Activated CD8-positive, alpha-beta T cell treated with anti-CD3 and anti-CD28 coated beads, Interleukin-2, amount 10 ng/mL, durations not matched to agents 7 days and 5 days (primary cell): ENCODE measurements around the gene TGM5. TPM values are rescaled to one million over a fixed set of nuclear protein-coding genes. Genes with fewer than 3 reads are reported as not detected.
"Not testable (repeated sequence)": the region's sequence is repeated elsewhere in the genome, so short reads cannot be mapped to it uniquely, and the experiment has no call there.

Source experiments
- ATAC-seq: fragments of 150-1000 bp; cut with Tn5 transposase; one replicate; pipeline ENCODE4 v1.10.0; 2021; ENCODE audit warnings: moderate library complexity
- CTCF ChIA-PET: fragments of 350-600 bp; sonication (Branson Sonifier 250); formaldehyde crosslinking; loops from one replicate; lab custom pipeline; 2021; ENCODE audit warnings: antibody characterized with exemption; lab: Charles Lee
- POLR2A ChIA-PET: fragments of 350-600 bp; sonication (Branson Sonifier 250); formaldehyde crosslinking; loops from one replicate; lab custom pipeline; 2021; ENCODE audit warnings: antibody characterized with exemption; lab: Charles Lee
- DNase-seq: peaks from one replicate; pipeline ENCODE4 v3.0.0-alpha.2; 2020
- H3K27ac Mint-ChIP-seq: one replicate; pipeline ENCODE4 v1.8.0; 2021; ENCODE audit warnings: mild to moderate bottlenecking, mixed read lengths
- H3K27me3 Mint-ChIP-seq: one replicate; pipeline ENCODE4 v1.8.0; 2021; ENCODE audit warnings: low read depth, mixed read lengths
- H3K36me3 Mint-ChIP-seq: one replicate; pipeline ENCODE4 v1.8.0; 2021; ENCODE audit warnings: low read depth, mixed read lengths
- H3K4me1 Mint-ChIP-seq: one replicate; pipeline ENCODE4 v1.8.0; 2021; ENCODE audit warnings: low read depth, mixed read lengths
- H3K4me3 Mint-ChIP-seq: one replicate; pipeline ENCODE4 v1.8.0; 2021; ENCODE audit warnings: mild to moderate bottlenecking, mixed read lengths
- H3K9me3 Mint-ChIP-seq: one replicate; pipeline ENCODE4 v1.8.0; 2022; ENCODE audit warnings: mixed read lengths; ENCODE audit not compliant: insufficient read depth
- total RNA-seq, 2 experiments: library from RNA; stranded (reverse); gene quantifications; one replicate each; pipeline ENCODE4 v1.2.3, GENCODE V29; 2021

Gene TGM5, protein sequence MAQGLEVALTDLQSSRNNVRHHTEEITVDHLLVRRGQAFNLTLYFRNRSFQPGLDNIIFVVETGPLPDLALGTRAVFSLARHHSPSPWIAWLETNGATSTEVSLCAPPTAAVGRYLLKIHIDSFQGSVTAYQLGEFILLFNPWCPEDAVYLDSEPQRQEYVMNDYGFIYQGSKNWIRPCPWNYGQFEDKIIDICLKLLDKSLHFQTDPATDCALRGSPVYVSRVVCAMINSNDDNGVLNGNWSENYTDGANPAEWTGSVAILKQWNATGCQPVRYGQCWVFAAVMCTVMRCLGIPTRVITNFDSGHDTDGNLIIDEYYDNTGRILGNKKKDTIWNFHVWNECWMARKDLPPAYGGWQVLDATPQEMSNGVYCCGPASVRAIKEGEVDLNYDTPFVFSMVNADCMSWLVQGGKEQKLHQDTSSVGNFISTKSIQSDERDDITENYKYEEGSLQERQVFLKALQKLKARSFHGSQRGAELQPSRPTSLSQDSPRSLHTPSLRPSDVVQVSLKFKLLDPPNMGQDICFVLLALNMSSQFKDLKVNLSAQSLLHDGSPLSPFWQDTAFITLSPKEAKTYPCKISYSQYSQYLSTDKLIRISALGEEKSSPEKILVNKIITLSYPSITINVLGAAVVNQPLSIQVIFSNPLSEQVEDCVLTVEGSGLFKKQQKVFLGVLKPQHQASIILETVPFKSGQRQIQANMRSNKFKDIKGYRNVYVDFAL
- total RNA-seq: under 1 TPM; 0.31 to 0.37 TPM

DNA sequence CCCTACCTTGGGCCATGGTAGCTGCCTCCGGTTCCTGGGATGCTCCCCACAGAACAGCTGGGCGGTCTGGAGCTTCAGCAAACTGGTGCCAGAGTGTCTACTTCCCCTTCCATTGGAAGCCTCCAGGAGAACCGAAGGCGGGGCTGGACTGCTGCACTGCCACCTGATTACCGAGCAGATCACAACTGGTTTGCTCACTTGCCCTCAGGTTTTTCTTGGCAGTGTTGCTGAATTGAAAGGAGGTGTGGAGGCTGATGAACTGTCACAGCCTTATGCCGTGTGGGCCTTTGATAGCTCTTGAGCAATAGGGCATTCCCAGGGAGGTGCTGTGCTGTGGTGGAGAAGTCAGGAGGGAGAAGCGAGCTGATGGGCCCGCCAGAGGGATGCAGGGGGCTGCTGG, at the start of gene TGM5:
Gene TGM5, minus strand, starts transcription at position 95 of the 400 bp plus-strand sequence. Its CDS starts 79 bp downstream, at position 16.
- Mint-ChIP-seq H3K4me3 (no peak within 1 kb of the TSS), H3K4me1 (peaks cover 21% of the 10 kb centered on the region), H3K27me3 (peaks cover 36% of the 10 kb centered on the region), H3K9me3 (peaks cover 2% of the 10 kb centered on the region), H3K27ac (no peak within 1 kb of the TSS), H3K36me3 (peaks cover under 1% of the 10 kb centered on the region)
- no peak for ATAC-seq
- CTCF ChIA-PET: interaction anchor here (1.0 to 7.0 kb wide), 7 partner anchors 16 to 63 kb away, joined by 3 to 155 read pairs (median 15); no protein-coding TSS in a partner anchor
- DNase-seq: no peak
- POLR2A ChIA-PET: no interaction called here

DNA sequence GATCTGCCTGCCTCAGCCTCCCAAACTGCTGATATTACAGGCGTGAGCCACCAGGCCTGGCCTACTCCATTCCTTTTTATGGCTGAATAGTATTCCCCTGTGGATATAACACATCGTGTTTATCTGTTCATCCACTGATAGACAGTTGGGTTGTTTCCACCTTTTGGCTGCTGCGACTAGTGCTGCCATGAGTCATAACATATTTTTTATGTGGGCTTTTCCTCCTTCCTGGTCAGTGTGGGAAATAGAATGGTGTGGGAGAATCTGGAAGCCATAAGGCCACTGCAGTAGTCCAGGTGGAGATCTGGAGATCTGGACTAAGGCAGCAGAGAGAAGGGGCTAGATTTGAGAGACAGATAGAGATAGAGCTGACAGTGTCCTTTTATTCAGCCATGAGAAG, 47.4 kb upstream of the TGM5 start:
- Mint-ChIP-seq H3K27ac (no peak overlapping the region), H3K36me3 (no peaks in the 10 kb centered on the region), H3K4me1 (no peaks in the 10 kb centered on the region), H3K9me3 (no peaks in the 10 kb centered on the region), H3K4me3 (no peak overlapping the region), H3K27me3 (peaks cover 39% of the 10 kb centered on the region)
- ChIA-PET POLR2A (no interaction called here), CTCF (interaction anchor here (0.6 kb wide), 1 partner anchor 29 kb away, joined by 3 read pairs; no protein-coding TSS in a partner anchor)
- DNase-seq: no peak
- ATAC-seq: no peak

DNA sequence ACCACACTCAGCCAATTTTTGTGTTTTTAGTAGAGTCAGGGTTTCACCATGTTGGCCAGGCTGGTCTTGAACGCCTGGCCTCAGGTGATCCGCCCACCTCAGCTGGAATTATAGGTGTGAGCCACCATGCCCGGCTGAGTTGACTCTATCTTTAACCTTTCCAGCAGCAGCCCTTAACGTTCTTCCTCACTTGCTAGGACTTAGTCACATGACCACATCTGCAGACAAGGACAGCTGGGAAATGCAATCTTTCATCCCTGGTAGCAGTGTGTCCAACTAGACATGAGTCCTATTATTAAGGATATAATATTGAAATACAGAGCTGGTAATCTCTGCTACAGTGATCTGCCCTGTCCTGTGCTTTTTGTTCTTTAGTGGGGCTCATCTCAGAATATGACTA, 45.6 kb upstream of the TGM5 start:
- no peak for ATAC-seq
- CTCF ChIA-PET: interaction anchor here (0.7 to 1.7 kb wide), 3 partner anchors 27 to 108 kb away, joined by 4 to 5 read pairs (median 4); no protein-coding TSS in a partner anchor
- Mint-ChIP-seq H3K9me3 (no peaks in the 10 kb centered on the region), H3K27me3 (peaks cover 43% of the 10 kb centered on the region), H3K4me1 (no peaks in the 10 kb centered on the region), H3K36me3 (no peaks in the 10 kb centered on the region), H3K4me3 (no peak overlapping the region), H3K27ac (no peak overlapping the region)
- POLR2A ChIA-PET: no interaction called here
- no peak for DNase-seq

DNA sequence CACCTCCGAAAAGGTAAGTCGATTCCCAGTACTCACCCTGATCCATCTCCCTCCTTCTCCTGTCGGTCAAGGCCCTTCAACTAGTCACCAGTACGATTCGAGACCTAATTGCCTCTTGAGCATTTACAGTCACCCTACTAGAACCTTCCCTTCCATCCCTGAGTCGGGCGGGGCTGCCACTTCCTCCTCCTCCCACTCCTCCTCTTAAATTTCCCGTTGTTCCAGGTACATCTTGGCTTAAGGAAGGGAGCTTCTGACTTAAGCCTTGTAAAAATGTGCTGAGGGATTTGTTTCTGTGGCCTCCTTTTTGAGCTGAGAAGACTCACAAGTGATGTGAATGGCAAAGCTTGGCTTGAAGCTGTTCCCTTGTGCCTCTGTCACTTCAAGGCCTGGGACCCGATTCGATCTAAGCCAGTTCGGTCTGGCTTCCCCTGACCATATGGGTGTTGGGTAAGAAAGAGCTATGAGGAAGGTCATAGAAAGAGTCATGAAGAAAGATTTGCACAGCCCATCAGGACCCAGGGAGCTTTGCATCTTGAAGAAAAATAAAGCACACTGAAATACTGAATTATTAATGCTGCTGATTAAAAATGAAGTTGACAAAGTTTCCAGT, 35.6 kb upstream of the TGM5 start, which contains the start of gene TGM7:
Gene TGM7, minus strand, starts transcription at position 51 of the 613 bp plus-strand sequence.
- H3K4me1 Mint-ChIP-seq: no peaks in the 10 kb centered on the region
- POLR2A ChIA-PET: no interaction called here
- no peaks in the 10 kb centered on the region for H3K36me3 Mint-ChIP-seq
- no peaks in the 10 kb centered on the region for H3K9me3 Mint-ChIP-seq
- H3K4me3 Mint-ChIP-seq: no peak within 1 kb of the TSS
- CTCF ChIA-PET: interaction anchor here (1.5 kb wide), 1 partner anchor 17 kb away, joined by 6 read pairs; no protein-coding TSS in a partner anchor
- ATAC-seq (no peak), DNase-seq (no peak)
- no peak within 1 kb of the TSS for H3K27ac Mint-ChIP-seq
- H3K27me3 Mint-ChIP-seq: peaks cover 43% of the 10 kb centered on the region

DNA sequence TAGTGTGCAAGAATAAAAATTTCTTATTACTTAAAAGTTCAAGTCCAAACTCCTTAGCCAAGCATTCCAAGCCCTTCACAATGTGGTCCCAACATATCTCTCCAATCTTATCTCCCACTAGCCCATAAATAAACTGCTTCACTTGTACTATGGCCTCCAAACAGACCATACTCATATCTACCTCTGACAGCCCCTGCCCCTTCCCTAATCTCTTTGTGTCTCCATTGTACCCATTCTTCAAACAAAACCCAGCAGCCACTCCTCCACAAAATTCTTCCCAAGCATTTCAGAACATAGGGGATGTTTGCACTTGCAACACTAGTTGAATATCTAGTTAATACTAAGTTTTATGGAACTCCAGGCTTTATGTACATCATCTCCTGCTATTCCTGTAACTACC, 33.2 kb upstream of the TGM5 start:
- H3K27ac Mint-ChIP-seq: no peak overlapping the region
- no peaks in the 10 kb centered on the region for H3K36me3 Mint-ChIP-seq
- no peaks in the 10 kb centered on the region for H3K9me3 Mint-ChIP-seq
- ATAC-seq (no peak), DNase-seq (no peak)
- ChIA-PET POLR2A (no interaction called here), CTCF (interaction anchor here (1.6 kb wide), 1 partner anchor 14 kb away, joined by 3 read pairs; no protein-coding TSS in a partner anchor)
- no peak overlapping the region for H3K4me3 Mint-ChIP-seq
- no peaks in the 10 kb centered on the region for H3K4me1 Mint-ChIP-seq
- H3K27me3 Mint-ChIP-seq: peaks cover 40% of the 10 kb centered on the region

DNA sequence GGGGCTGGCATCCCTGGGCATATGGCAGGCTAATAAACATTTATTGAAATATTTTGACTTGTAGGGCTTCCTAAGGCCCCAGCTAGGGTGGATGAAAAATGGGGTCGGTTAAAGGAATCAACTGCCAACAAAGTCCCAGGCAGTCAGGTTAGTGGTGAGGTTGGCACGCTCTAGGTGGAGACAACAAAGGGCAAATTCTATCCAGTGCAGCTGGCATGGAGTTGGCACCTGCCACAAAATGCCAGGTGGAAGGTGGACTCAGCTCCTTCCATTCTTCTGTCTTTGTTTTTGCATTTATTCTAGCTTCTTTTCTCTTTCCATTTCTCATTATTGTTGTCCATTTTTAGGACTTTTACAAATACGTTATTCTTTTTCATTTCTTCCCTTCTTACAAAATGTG, 32.7 kb upstream of the TGM5 start:
- ChIA-PET CTCF (interaction anchor here (1.6 kb wide), 1 partner anchor 14 kb away, joined by 3 read pairs; no protein-coding TSS in a partner anchor), POLR2A (no interaction called here)
- no peak overlapping the region for H3K4me3 Mint-ChIP-seq
- H3K27me3 Mint-ChIP-seq: peaks cover 43% of the 10 kb centered on the region
- H3K27ac Mint-ChIP-seq: no peak overlapping the region
- DNase-seq (no peak), ATAC-seq (no peak)
- no peaks in the 10 kb centered on the region for H3K36me3 Mint-ChIP-seq
- H3K9me3 Mint-ChIP-seq: no peaks in the 10 kb centered on the region
- no peaks in the 10 kb centered on the region for H3K4me1 Mint-ChIP-seq

DNA sequence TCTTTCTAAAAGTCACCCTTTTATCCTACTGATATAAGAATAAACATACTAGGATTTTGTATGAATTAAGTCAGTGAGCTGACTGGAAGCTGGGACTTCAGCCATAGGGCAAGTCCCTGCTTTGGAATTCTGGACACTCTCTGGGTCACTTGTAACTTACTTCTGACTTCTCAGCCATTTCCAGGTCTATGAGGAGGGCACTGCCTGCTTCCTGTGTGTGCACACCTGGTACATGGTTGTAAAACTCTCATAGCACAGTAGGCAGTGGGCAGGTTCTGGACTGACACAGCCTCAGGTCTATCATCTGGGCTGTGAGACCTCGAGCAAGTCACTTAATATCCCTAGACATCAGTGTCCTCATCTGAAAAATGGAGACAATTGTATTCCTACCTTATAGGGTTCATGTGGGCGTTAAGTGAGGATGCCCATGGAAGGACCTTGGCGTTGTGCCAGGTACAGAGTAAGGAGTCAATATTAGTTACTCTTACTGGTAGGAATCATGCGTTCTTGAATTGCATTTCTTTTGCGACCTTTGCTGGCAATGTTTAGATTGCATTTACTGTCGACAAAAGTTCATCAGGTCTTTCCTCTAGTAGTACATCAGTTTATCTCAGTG, 27.5 kb upstream of the TGM5 start:
- ATAC-seq (no peak), DNase-seq (no peak)
- H3K27me3 Mint-ChIP-seq: peaks cover 56% of the 10 kb centered on the region
- H3K36me3 Mint-ChIP-seq: no peaks in the 10 kb centered on the region
- no peak overlapping the region for H3K4me3 Mint-ChIP-seq
- H3K27ac Mint-ChIP-seq: no peak overlapping the region
- CTCF ChIA-PET: interaction anchor here (1.2 to 1.5 kb wide), 2 partner anchors 90 to 91 kb away, joined by 3 read pairs; no protein-coding TSS in a partner anchor
- no peaks in the 10 kb centered on the region for H3K9me3 Mint-ChIP-seq
- H3K4me1 Mint-ChIP-seq: peaks cover 4% of the 10 kb centered on the region
- POLR2A ChIA-PET: no interaction called here

DNA sequence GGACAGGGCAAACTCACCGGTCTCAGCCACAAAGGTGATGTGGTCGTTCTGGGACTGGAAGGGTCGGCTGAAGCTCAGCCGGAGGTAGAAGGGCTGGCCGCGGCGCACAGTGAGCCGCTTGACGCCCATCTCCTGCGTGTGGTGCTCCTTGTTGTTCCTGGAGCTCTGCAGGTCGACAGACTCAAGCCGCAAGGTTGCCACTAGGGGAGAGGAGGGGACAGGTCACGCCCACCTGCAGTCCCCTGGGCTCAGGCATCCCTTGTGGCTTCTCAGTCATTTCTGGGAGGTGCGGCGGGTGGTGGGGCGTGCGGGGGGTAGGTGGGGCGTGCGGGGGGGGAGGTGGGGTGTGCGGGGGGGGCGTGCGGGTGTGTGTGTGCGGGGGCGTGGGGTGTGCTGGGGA, 26.7 kb upstream of the TGM5 start:
- ChIA-PET POLR2A (no interaction called here), CTCF (interaction anchor here (1.2 to 1.5 kb wide), 2 partner anchors 89 to 90 kb away, joined by 3 read pairs; no protein-coding TSS in a partner anchor)
- Mint-ChIP-seq H3K4me1 (peaks cover 4% of the 10 kb centered on the region), H3K4me3 (no peak overlapping the region), H3K27ac (no peak overlapping the region), H3K36me3 (no peaks in the 10 kb centered on the region), H3K27me3 (peaks cover 51% of the 10 kb centered on the region), H3K9me3 (no peaks in the 10 kb centered on the region)
- no peak for ATAC-seq
- no peak for DNase-seq

DNA sequence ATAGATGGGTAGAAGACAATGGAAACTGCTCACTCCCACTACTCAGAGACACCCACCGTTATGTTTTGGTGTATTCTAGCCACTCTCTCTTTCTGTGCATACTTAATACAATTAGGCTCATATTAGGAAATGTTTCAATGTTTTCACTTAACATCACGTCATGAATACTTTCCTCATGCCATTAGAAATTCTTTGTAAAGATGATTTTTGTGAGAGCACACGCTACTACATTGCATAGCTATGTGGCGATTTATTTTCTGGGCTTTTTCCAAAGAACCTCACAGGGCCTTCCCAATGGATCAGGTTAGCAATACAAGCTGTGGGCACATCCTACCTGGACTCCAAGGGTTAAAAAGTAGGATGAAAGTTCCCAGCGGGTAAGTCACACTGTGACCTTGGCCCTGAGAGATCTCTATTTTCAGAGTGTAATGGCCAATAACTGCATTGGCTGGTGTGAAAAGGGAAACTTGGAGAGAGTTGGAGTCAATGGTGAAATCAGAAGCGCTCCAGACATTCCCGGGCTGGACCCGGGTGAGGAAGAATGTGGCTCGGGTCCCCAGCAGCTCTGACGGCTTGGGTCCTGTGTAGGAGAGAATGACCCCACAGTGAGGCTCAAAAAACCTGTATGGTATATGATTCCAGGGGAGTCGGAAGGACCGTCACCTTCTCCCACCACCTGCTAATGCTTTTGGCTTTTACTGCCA, 25.8 kb upstream of the TGM5 start:
- H3K27me3 Mint-ChIP-seq: peaks cover 52% of the 10 kb centered on the region

DNA sequence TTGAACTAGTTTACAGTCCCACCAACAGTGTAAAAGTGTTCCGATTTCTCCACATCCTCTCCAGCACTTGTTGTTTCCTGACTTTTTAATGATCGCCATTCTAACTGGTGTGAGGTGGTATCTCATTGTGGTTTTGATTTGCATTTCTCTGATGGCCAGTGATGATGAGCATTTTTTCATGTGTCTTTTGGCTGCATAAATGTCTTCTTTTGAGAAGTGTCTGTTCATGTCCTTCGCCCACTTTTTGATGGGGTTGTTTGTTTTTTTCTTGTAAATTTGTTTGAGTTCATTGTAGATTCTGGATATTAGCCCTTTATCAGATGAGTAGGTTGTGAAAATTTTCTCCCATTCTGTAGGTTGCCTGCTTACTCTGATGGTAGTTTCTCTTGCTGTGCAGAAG, 22.9 kb upstream of the TGM5 start:
- H3K4me3 Mint-ChIP-seq, H3K36me3 Mint-ChIP-seq, H3K9me3 Mint-ChIP-seq, DNase-seq, CTCF ChIA-PET, ATAC-seq, H3K4me1 Mint-ChIP-seq, POLR2A ChIA-PET, H3K27ac Mint-ChIP-seq: not testable (repeated sequence)
- peaks cover 43% of the 10 kb centered on the region for H3K27me3 Mint-ChIP-seq

More for the DNA sequence above, 25.8 kb upstream of the TGM5 start:
- H3K4me1 Mint-ChIP-seq: peaks cover 4% of the 10 kb centered on the region
- no peak for DNase-seq
- ATAC-seq: no peak
- no peak overlapping the region for H3K27ac Mint-ChIP-seq
- no peak overlapping the region for H3K4me3 Mint-ChIP-seq
- ChIA-PET CTCF (interaction anchor here (1.1 to 1.2 kb wide), 2 partner anchors 67 to 88 kb away, joined by 3 read pairs; no protein-coding TSS in a partner anchor), POLR2A (no interaction called here)
- no peaks in the 10 kb centered on the region for H3K36me3 Mint-ChIP-seq
- H3K9me3 Mint-ChIP-seq: no peaks in the 10 kb centered on the region
